A549 treated with AZD2906 at 1 μM for 4 hours (cell line): Measurements from ENCODE around the gene XRCC2. TPM values are rescaled to one million over a fixed set of nuclear protein-coding genes. Genes with fewer than 3 reads are reported as not detected.

Experiments used
- total RNA-seq: library from RNA; stranded (reverse); fragments of 200-300 nt; extraction: Qiagen RNA extraction; gene quantifications from 5 replicates; pipeline ENCODE4 v1.2.3, GENCODE V29; 2022

The XRCC2 gene
- 3.3 to 4.8 TPM (median 4.2 TPM) in 5 replicates for total RNA-seq

DNA sequence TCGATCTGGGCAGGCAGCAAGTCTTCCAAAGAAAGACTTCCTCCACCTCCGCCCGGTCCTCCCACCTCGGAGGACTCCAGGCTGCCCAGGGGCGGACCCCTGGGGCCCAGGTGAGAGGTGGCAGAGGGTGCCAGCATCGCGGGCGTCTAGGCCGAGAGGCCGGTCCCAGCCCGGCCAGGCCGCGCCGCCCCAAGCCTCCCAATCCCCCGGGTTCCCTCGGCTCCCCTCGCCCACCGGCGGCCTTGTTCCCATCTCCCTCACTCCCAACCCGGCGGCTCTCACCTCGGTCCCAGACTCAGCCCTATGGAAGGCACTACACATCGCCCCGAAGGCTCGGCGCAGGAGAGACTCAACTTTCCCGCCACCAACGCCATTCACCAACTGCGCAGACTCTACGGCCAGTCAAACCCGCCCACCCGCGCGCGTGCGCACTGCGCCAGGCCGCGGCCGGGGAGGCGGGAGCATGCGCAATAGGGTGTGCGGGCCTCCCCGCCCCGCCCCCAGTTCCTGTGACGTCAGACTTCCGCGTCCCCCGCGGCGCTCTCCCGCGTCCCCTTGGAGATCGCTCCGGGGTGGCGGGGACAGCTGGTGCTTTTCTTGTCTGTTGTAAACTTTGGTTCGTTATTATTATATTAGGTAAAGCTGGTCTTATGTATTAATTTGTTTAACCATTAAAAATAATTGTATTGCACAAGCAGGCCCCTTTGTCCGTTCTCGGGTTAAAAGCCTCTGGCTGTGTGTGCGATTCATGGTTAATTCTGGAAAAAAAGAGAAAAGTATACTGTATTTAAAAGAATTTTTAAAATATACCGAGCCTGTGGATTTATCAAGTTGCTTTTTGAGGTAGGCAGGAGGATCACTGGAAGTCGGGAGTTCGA lies at the start of gene XRCC2:
Gene XRCC2 (minus strand): TSS at position 383 of the 878 bp plus-strand sequence. CDS start 62 bp downstream, at position 321.

Other genes starting within 250 kb of the XRCC2 start
- gene KMT2C, start 240.1 kb downstream of the XRCC2 start, total RNA-seq, result 5.8 to 9.1 TPM (median 7.1 TPM) in 5 replicates
- 9.1 to 10.6 TPM (median 9.6 TPM) in 5 replicates for gene ACTR3B, start 83.6 kb upstream of the XRCC2 start, total RNA-seq